HCT116 (cell line): ENCODE data around the gene NRIP3. TPM values are rescaled to one million over a fixed set of nuclear protein-coding genes. Genes with fewer than 3 reads are reported as not detected.

Experiments
- ATAC-seq: fragments of 200-7000 bp; cut with Tn5 transposase; 2 replicates; pipeline ENCODE4 v1.9.1; 2020; ENCODE audit warnings: mild to moderate bottlenecking, moderate library complexity
- Bru-seq: library from RNA; stranded (reverse); fragments of 400-500 nt; gene quantifications from one replicate; lab custom pipeline; 2021; lab: Mats Ljungman, UMichigan
- BruChase-seq, 2 experiments: library from RNA; stranded (reverse); fragments of 400-500 nt; gene quantifications; one replicate each; lab custom pipeline; 2021; lab: Mats Ljungman, UMichigan
- BruUV-seq: library from RNA; stranded (reverse); fragments of 400-500 nt; replicated peaks from 2 replicates; lab custom pipeline; 2021; lab: Mats Ljungman, UMichigan
- CTCF ChIA-PET: fragments of 300-600 bp; sonication (Branson Sonifier 250); formaldehyde crosslinking; loops from one replicate; lab custom pipeline; 2021; ENCODE audit warnings: antibody characterized with exemption; lab: Charles Lee
- POLR2A ChIA-PET: fragments of 300-600, 350-600 bp; sonication (Branson Sonifier 250); formaldehyde crosslinking; loops from one replicate; lab custom pipeline; 2021; ENCODE audit warnings: antibody characterized with exemption; lab: Charles Lee
- RAD21 ChIA-PET, 2 experiments: fragments of 300-600 bp; sonication (Branson Sonifier 250); formaldehyde crosslinking; loops; one replicate each; lab custom pipeline; 2023; ENCODE audit warnings: low total read pairs in 2 of 2; ENCODE audit not compliant: uncharacterized antibody in 2 of 2, unreplicated experiment in 2 of 2, low non-redundant PET in 1 of 2; lab: Charles Lee
- DNase-seq: peaks from one replicate; pipeline ENCODE4 v3.0.0-alpha.2; 2010; ENCODE audit warnings: low read depth, low spot score
- H2AFZ ChIP-seq: fragments of 200-600 bp; shearing (Covaris generic), sonication (generic); 2 replicates; pipeline ENCODE4 v1.6.1; 2017; ENCODE audit warnings: low read depth, mixed run types, mixed read lengths, antibody characterized with exemption, low read length; ENCODE audit not compliant: poor library complexity, severe bottlenecking
- H3K27ac ChIP-seq: 2 replicates; pipeline ENCODE4 v1.5.1; 2012; ENCODE audit warnings: low read depth, low read length
- H3K27me3 ChIP-seq: fragments of 200-600 bp; sonication (generic); 2 replicates; pipeline ENCODE4 v1.6.1; 2016; ENCODE audit warnings: mixed run types, low read length, mixed read lengths; ENCODE audit not compliant: insufficient read depth
- H3K36me3 ChIP-seq, 2 experiments: fragments of 200-500 bp in 1 of 2; fragments of 200-600 bp in 1 of 2; sonication (Bioruptor generic) in 1 of 2; sonication (generic) in 1 of 2; 2 replicates each; pipeline versions ENCODE4 v1.5.1 to v1.6.1; 2014 to 2016; ENCODE audit warnings: low read length in 2 of 2, inconsistent platforms in 1 of 2, mixed read lengths in 1 of 2, mixed run types in 1 of 2; ENCODE audit not compliant: insufficient read depth in 2 of 2, control insufficient read depth in 1 of 2
- H3K4me1 ChIP-seq, 2 experiments: fragments of 200-600 bp in 1 of 2; sonication (generic) in 1 of 2; 2 replicates each; pipeline versions ENCODE4 v1.5.1 to v1.6.1; 2012 to 2017; ENCODE audit warnings: low read length in 2 of 2, inconsistent platforms in 1 of 2, mild to moderate bottlenecking in 1 of 2, mixed read lengths in 1 of 2, mixed run types in 1 of 2, moderate library complexity in 1 of 2; ENCODE audit not compliant: insufficient read depth in 2 of 2, control insufficient read depth in 1 of 2
- H3K4me2 ChIP-seq: fragments of 200-600 bp; sonication (generic); 2 replicates; pipeline ENCODE4 v1.6.1; 2017; ENCODE audit warnings: mixed run types, low read length, mixed read lengths
- H3K4me3 ChIP-seq, 2 experiments: fragments of 200-600 bp in 1 of 2; sonication (generic) in 1 of 2; replicated peaks in 1 of 2; 2 replicates each; pipeline ENCODE4 v1.5.1; 2011 to 2016; ENCODE audit warnings: low read length in 2 of 2, control low read depth in 1 of 2, low read depth in 1 of 2, mild to moderate bottlenecking in 1 of 2, mixed read lengths in 1 of 2, mixed run types in 1 of 2
- H3K79me2 ChIP-seq: fragments of 200-600 bp; sonication (generic); 2 replicates; pipeline ENCODE4 v1.6.1; 2017; ENCODE audit warnings: mild to moderate bottlenecking, mixed run types, low read length, moderate library complexity, mixed read lengths; ENCODE audit not compliant: insufficient read depth
- H3K9ac ChIP-seq: fragments of 200-600 bp; sonication (generic); 2 replicates; pipeline ENCODE4 v1.6.1; 2016; ENCODE audit warnings: low read length, mixed read lengths
- H3K9me2 ChIP-seq: fragments of 200-600 bp; sonication (generic), shearing (Covaris generic); 2 replicates; pipeline ENCODE4 v1.6.1; 2017; ENCODE audit warnings: mixed run types, mild to moderate bottlenecking, moderate library complexity; ENCODE audit not compliant: insufficient read depth
- H3K9me3 ChIP-seq, 2 experiments: fragments of 200-500 bp in 1 of 2; fragments of 200-600 bp in 1 of 2; sonication (Bioruptor generic) in 1 of 2; sonication (generic) in 1 of 2; 2 replicates each; pipeline ENCODE4 v1.6.1; 2014 to 2017; ENCODE audit warnings: low read length in 2 of 2, mixed read lengths in 2 of 2, inconsistent platforms in 1 of 2, low read depth in 1 of 2, mild to moderate bottlenecking in 1 of 2, mixed run types in 1 of 2, moderate library complexity in 1 of 2; ENCODE audit not compliant: control insufficient read depth in 1 of 2, insufficient read depth in 1 of 2
- H4K20me1 ChIP-seq: fragments of 200-600 bp; sonication (generic), shearing (Covaris generic); 2 replicates; pipeline ENCODE4 v1.6.1; 2017; ENCODE audit warnings: mixed run types, mild to moderate bottlenecking, moderate library complexity; ENCODE audit not compliant: insufficient read depth
- ATF3 ChIP-seq: IDR thresholded peaks from 2 replicates; pipeline ENCODE4 v1.6.1; 2012
- CTCF ChIP-seq, 3 experiments: fragments of 200-600 bp in 1 of 3; sonication (generic) in 1 of 3; IDR thresholded peaks in 2 of 3; conservative IDR thresholded peaks in 1 of 3; 2 replicates each; pipeline ENCODE4 v1.5.1; 2012 to 2017; ENCODE audit warnings: low read depth in 2 of 3, low read length in 2 of 3, antibody characterized with exemption in 1 of 3, borderline replicate concordance in 1 of 3, control low read depth in 1 of 3, mild to moderate bottlenecking in 1 of 3, mixed read lengths in 1 of 3, mixed run types in 1 of 3, moderate library complexity in 1 of 3; ENCODE audit not compliant: insufficient read depth in 1 of 3
- EGR1 ChIP-seq: IDR thresholded peaks from 2 replicates; pipeline ENCODE4 v1.6.1; 2012; ENCODE audit warnings: low read depth
- EZH2phosphoT487 ChIP-seq: fragments of 200-600 bp; IDR thresholded peaks from 2 replicates; pipeline ENCODE4 v1.6.1; 2018; ENCODE audit warnings: antibody characterized with exemption, borderline replicate concordance
- POLR2AphosphoS5 ChIP-seq: IDR thresholded peaks from 2 replicates; pipeline ENCODE4 v1.6.1; 2011; ENCODE audit warnings: mild to moderate bottlenecking, low read depth, low read length, moderate library complexity
- RAD21 ChIP-seq: IDR thresholded peaks from 2 replicates; pipeline ENCODE4 v1.6.1; 2012; ENCODE audit warnings: low read depth, mild to moderate bottlenecking
- SP1 ChIP-seq: IDR thresholded peaks from 2 replicates; pipeline ENCODE4 v1.6.1; 2012; ENCODE audit warnings: low read depth
- intact Hi-C: fragments of 100-400 bp; cut with micrococcal nuclease; formaldehyde crosslinking; loops from 2 replicates; pipeline ENCODE4 v1.10.0; 2022
- long read RNA-seq: library from polyadenylated mRNA; unstranded; transcript quantifications from one replicate; pipeline ENCODE4 v2.0.0, GENCODE V29; 2021; ENCODE audit not compliant: unreplicated experiment
- polyA plus RNA-seq: library from polyadenylated mRNA; unstranded; fragments of >200 nt; gene quantifications from 2 replicates; pipeline ENCODE4 v1.2.1, GENCODE V29; 2012; ENCODE audit warnings: missing spikeins
- total RNA-seq: library from RNA; stranded (reverse); gene quantifications from one replicate; pipeline ENCODE4 v1.2.1, GENCODE V29; 2021; ENCODE audit not compliant: unreplicated experiment

The NRIP3 gene
- 0.15 TPM for total RNA-seq
- polyA plus RNA-seq = 0.01 and 0.10 TPM in 2 replicates
- percentile 6 among the genes with signal in this experiment for Bru-seq, nascent RNA
- BruChase-seq, experiment 1, labeled RNA remaining after a 6-hour chase = percentile 39 among the genes with signal in this experiment
- percentile 8 among the genes with signal in this experiment for BruChase-seq, experiment 2, labeled RNA remaining after a 2-hour chase
- long read RNA-seq = 0 reads

GRCh38 chr11:9003573-9004182 is at the start of gene NRIP3:
TSS of gene NRIP3 (minus strand) at chr11:9004001. CDS start at chr11:9003935, 66 bp downstream.
- TF ChIP-seq SP1 (no peak), RAD21 (no peak), EGR1 (no peak), EZH2phosphoT487 (no peak), POLR2AphosphoS5 (no peak), CTCF (IDR thresholded peaks at IDR 0.05 in 2 of 3, conservative IDR thresholded peaks at IDR 0.05 in 1 of 3; ENCODE audit: borderline replicate concordance in 1 of 3, insufficient read depth in 1 of 3, low read depth in 2 of 3, low read length in 2 of 3) (no peak), ATF3 (no peak)
- Histone ChIP-seq H3K79me2 (no peaks in the 10 kb centered on the region), H3K9me2 (no peaks in the 10 kb centered on the region), H3K9me3 (no peaks in the 10 kb centered on the region), H3K27ac (no peak within 1 kb of the TSS), H2AFZ (no peak within 1 kb of the TSS), H3K27me3 (no peaks in the 10 kb centered on the region), H3K4me1 (peaks cover 0 to 5% of the 10 kb centered on the region in 2 experiments; a peak in 1 of 4 replicates), H3K4me2 (no peak within 1 kb of the TSS), H3K9ac (no peak within 1 kb of the TSS), H4K20me1 (no peaks in the 10 kb centered on the region), H3K4me3 (no peak within 1 kb of the TSS), H3K36me3 (no peaks in the 10 kb centered on the region)
- ChIA-PET RAD21 (no interaction called here), POLR2A (no interaction called here), CTCF (no interaction called here)
- intact Hi-C loops = no loop called here
- BruUV-seq = no TSS peak
- no peak for DNase-seq
- ATAC-seq = no peak
